Measurements from ENCODE around the gene TFR2.

Gene TFR2

DNA sequence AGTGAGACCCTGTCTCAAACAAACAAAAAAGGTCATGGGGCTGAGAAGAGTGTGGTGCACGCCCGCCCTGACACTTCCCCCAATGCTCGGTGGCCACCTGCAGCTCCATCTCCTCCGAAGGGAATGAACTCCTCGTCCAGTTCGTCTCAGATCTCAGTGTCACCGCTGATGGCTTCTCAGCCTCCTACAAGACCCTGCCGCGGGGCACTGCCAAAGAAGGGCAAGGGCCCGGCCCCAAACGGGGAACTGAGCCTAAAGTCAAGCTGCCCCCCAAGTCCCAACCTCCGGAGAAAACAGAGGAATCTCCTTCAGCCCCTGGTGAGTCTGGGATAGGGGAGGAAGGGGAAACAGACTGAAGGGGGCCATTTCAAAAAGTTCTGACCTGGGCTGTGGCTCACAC is 35.0 kb downstream of the TFR2 start:
- H3K27ac ChIP-seq (ENCODE audit: low read depth, low read length, severe bottlenecking), result no peak overlapping the region
- H3K4me1 ChIP-seq (ENCODE audit: control insufficient read depth, insufficient read depth, low read length, poor library complexity, severe bottlenecking), result peaks cover 19% of the 10 kb centered on the region
- H3K36me3 ChIP-seq (ENCODE audit: control insufficient read depth, insufficient read depth, low read length), result peaks cover 7% of the 10 kb centered on the region
- 81 to 89% methylated on average over 7 to 10 of the region's 12 CpGs for WGBS, 2 experiments (ENCODE audit: insufficient coverage in 2 of 2)
- no peaks in the 10 kb centered on the region for H3K9me3 ChIP-seq (ENCODE audit: control insufficient read depth, low read length)
- H3K4me3 ChIP-seq (ENCODE audit: extremely low read depth, insufficient read depth, low read length, poor library complexity, severe bottlenecking), result no peak overlapping the region

DNA sequence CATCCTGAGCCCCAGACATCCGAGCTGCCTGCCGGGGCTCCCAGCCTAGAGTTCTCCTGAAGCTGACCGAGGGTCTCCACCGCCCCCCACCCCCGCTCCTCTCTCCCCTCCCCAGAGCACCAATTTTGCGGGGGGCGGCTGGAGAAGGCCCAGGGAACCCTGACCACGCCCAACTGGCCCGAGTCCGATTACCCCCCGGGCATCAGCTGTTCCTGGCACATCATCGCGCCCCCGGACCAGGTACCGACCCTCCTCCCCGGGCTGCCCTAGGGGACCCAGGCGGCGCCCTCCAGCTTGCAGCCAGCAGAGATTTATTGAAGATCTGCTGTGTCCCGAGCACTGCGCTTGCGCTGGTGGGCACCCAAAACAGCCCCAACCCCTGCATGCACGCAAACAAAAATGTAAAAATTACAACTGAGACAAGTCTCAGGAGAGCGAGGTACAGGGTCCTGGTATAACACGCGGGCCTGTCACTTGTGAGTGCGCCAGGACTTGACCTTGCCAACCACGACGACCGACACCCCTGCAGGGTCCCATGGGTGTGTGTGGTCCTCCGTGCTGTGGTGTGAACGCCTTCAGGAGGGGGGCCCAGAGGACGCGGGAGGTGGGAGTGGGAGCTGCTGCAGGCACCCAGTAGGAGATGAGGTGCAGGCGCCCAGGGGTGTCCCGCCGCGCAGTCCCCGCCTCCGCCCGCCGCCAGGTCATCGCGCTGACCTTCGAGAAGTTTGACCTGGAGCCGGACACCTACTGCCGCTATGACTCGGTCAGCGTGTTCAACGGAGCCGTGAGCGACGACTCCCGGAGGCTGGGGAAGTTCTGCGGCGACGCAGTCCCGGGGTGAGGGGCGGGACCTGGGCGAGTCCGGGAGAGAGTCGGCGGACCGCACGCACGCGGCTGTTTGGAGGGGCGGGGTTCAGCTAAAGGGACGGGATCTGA is 36.1 kb downstream of the TFR2 start:
- Histone ChIP-seq H3K4me1 (ENCODE audit: control insufficient read depth, insufficient read depth, low read length, poor library complexity, severe bottlenecking) (peaks cover 19% of the 10 kb centered on the region), H3K9me3 (ENCODE audit: control insufficient read depth, low read length) (no peaks in the 10 kb centered on the region), H3K36me3 (ENCODE audit: control insufficient read depth, insufficient read depth, low read length) (peaks cover 7% of the 10 kb centered on the region), H3K4me3 (ENCODE audit: extremely low read depth, insufficient read depth, low read length, poor library complexity, severe bottlenecking) (peak overlapping the region; percentile 53), H3K27ac (ENCODE audit: low read depth, low read length, severe bottlenecking) (no peak overlapping the region)
- 6 to 7% methylated on average over 58 to 59 of the region's 68 CpGs for WGBS, 2 experiments (ENCODE audit: insufficient coverage in 2 of 2)

DNA sequence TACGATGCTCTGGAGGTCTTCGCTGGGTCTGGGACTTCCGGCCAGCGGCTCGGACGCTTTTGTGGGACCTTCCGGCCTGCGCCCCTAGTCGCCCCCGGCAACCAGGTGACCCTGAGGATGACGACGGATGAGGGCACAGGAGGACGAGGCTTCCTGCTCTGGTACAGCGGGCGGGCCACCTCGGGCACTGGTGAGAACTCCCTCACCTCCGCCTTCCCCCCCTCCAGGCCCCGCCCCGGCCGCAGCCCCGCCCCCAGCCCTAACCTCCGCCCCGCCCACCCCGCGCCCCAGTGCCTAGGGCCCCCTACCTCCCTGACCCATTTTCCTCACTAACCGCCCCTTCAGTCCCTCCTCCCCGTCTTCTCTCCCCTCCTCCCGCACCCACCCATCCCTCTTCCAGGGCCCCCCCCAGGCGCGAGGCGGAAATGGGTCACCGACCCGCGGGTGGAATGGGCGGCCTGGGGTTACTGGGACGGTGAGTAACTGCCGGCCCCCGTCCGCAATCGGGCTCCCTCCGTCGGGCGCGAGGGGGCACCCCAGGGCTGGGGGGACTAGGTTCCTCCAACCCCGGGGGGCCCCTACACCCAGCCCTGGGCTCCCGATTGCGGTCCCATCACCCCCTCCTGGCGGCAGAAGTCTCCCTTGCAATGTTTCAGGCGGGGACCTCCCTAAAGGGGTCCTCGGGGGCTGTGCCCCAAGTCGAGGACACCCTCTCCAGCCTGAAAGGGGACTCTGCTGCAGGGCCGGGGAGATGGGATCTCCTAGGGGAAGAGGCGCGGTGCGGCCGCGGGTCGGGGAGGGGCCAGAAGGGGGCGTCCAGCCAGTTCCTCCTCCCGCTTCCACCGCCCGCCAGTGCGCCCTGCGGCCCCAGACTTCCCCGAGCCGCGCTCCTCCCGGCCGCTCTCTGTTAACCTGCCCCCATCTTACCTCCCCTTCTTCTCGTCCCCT is 37.0 kb downstream of the TFR2 start:
- Histone ChIP-seq H3K9me3 (ENCODE audit: control insufficient read depth, low read length) (no peaks in the 10 kb centered on the region), H3K4me1 (ENCODE audit: control insufficient read depth, insufficient read depth, low read length, poor library complexity, severe bottlenecking) (peaks cover 21% of the 10 kb centered on the region), H3K36me3 (ENCODE audit: control insufficient read depth, insufficient read depth, low read length) (peaks cover 7% of the 10 kb centered on the region), H3K27ac (ENCODE audit: low read depth, low read length, severe bottlenecking) (peak overlapping the region; percentile 88), H3K4me3 (ENCODE audit: extremely low read depth, insufficient read depth, low read length, poor library complexity, severe bottlenecking) (peak overlapping the region; percentile 53)
- 1% methylated on average over 26 of the region's 70 CpGs for WGBS, 2 experiments (ENCODE audit: insufficient coverage in 2 of 2)

DNA sequence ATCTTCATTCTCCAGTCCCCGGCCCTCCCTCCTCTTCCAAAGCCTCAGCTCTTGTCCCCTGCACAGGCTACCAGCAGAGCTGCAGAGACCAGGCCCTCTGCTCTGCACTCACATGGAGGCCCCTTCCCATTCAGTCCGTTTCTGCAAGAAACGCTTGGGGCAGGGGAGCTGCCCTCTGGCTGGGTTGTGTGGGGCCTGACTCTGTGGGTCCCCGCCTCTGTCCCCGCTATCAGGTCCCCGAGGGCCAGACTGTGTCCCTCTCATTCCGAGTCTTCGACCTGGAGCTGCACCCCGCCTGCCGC is 37.7 kb downstream of the TFR2 start:
- 9 to 10% methylated on average over 10 of the region's 10 CpGs for WGBS, 2 experiments (ENCODE audit: insufficient coverage in 2 of 2)
- Histone ChIP-seq H3K4me3 (ENCODE audit: extremely low read depth, insufficient read depth, low read length, poor library complexity, severe bottlenecking) (peak overlapping the region; percentile 53), H3K36me3 (ENCODE audit: control insufficient read depth, insufficient read depth, low read length) (peaks cover 7% of the 10 kb centered on the region), H3K9me3 (ENCODE audit: control insufficient read depth, low read length) (no peaks in the 10 kb centered on the region), H3K4me1 (ENCODE audit: control insufficient read depth, insufficient read depth, low read length, poor library complexity, severe bottlenecking) (peaks cover 21% of the 10 kb centered on the region), H3K27ac (ENCODE audit: low read depth, low read length, severe bottlenecking) (peak overlapping the region; percentile 88)

DNA sequence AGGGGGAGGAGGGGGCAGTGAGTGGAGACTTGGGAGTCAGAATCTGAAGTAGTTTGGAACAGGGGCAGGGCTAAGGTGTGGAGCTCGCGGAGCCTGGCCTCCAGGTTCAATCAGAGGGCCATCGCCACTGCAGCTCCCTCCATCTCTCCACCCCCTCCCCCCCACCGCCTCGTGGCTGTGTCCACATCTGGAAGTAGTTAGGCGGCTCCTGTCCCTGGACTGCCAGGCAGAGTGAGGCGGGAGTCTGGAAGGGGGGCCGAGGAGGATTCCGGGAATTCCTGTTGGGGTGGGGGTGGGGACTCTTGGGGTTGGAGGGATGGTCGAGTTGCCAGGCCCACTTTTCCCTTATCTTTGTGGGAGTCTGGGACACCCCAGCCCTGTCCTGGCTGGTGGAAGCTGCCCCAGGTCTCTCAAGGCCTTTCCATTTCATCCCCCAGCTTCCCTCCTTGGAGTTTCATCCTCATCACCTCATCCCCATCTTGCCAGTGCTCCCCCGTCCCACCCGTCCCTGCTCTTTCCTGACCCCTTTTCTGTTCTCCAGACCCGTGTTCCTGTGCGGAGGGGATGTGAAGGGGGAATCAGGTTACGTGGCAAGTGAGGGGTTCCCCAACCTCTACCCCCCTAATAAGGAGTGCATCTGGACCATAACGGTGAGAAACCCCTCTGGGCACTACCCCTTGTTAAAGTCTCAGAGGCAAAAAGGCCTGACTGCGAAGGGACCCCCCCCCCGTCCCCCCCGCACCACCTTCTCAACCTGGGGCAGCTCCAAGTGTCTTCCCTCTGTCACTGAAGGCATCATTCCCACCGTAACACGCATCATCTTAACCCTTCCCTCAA is 38.2 kb downstream of the TFR2 start:
- H3K9me3 ChIP-seq (ENCODE audit: control insufficient read depth, low read length), result no peaks in the 10 kb centered on the region
- peak overlapping the region; percentile 53 for H3K4me3 ChIP-seq (ENCODE audit: extremely low read depth, insufficient read depth, low read length, poor library complexity, severe bottlenecking)
- H3K36me3 ChIP-seq (ENCODE audit: control insufficient read depth, insufficient read depth, low read length), result peaks cover 7% of the 10 kb centered on the region
- H3K4me1 ChIP-seq (ENCODE audit: control insufficient read depth, insufficient read depth, low read length, poor library complexity, severe bottlenecking), result peaks cover 21% of the 10 kb centered on the region
- 18% methylated on average over 4 to 6 of the region's 21 CpGs for WGBS, 2 experiments (ENCODE audit: insufficient coverage in 2 of 2)
- H3K27ac ChIP-seq (ENCODE audit: low read depth, low read length, severe bottlenecking), result peak overlapping the region; percentile 88

DNA sequence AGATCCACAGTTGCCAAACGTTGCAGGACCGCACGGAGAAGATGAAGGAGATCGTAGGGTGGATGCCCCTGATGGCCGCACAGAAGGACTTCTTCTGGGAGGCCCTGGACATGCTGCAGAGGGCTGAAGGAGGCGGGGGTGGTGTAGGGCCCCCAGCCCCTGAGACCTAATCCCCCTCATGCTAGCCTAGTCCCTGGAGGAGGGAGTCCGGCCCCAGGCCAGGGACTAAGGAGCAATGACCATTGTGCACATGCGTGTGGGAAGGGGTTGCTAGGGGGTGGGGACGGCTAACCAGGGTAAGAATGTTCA is 40.7 kb downstream of the TFR2 start:
- H3K36me3 ChIP-seq (ENCODE audit: control insufficient read depth, insufficient read depth, low read length), result no peaks in the 10 kb centered on the region
- H3K4me1 ChIP-seq (ENCODE audit: control insufficient read depth, insufficient read depth, low read length, poor library complexity, severe bottlenecking), result peaks cover 21% of the 10 kb centered on the region
- no peaks in the 10 kb centered on the region for H3K9me3 ChIP-seq (ENCODE audit: control insufficient read depth, low read length)
- 89 to 92% methylated on average over 7 to 9 of the region's 9 CpGs for WGBS, 2 experiments (ENCODE audit: insufficient coverage in 2 of 2)
- H3K27ac ChIP-seq (ENCODE audit: low read depth, low read length, severe bottlenecking), result no peak overlapping the region
- no peak overlapping the region for H3K4me3 ChIP-seq (ENCODE audit: extremely low read depth, insufficient read depth, low read length, poor library complexity, severe bottlenecking)

DNA sequence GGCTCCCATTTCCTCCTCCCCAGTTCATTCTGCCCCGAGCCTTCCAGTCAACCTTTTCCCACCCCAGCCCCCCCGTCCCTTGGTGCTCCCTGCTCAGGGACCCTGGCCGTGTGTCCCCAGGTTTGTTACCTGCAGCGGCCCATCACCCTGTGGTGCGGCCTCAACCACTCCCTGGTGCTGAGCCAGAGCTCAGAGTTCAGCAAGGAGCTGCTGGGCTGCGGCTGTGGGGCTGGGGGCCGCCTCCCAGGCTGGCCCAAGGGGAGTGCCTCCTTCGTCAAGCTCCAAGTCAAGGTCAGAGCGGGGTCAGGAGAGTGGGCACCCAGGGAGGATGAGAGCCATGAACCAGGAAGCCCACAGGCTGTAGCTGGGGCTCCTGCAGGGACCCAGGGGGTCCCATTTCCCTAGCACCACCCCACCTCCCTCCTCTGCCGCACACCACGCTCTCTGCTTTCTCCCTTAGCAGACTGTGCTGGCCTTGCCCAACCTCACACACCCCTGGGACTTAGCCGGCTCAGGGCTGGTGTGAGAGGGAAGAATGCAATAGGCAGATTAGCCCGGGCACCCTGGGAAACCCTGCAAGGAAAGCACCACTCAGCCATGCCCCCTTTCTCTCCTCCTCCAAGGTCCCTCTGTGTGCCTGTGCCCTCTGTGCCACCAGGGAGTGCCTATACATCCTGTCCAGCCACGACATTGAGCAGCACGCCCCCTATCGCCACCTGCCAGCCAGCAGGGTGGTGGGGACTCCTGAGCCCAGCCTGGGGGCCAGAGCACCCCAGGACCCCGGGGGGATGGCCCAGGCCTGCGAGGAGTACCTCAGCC is 41.2 kb downstream of the TFR2 start:
- no peaks in the 10 kb centered on the region for H3K9me3 ChIP-seq (ENCODE audit: control insufficient read depth, low read length)
- 85 to 88% methylated on average over 7 to 15 of the region's 18 CpGs for WGBS, 2 experiments (ENCODE audit: insufficient coverage in 2 of 2)
- no peaks in the 10 kb centered on the region for H3K36me3 ChIP-seq (ENCODE audit: control insufficient read depth, insufficient read depth, low read length)
- H3K27ac ChIP-seq (ENCODE audit: low read depth, low read length, severe bottlenecking), result no peak overlapping the region
- no peak overlapping the region for H3K4me3 ChIP-seq (ENCODE audit: extremely low read depth, insufficient read depth, low read length, poor library complexity, severe bottlenecking)
- H3K4me1 ChIP-seq (ENCODE audit: control insufficient read depth, insufficient read depth, low read length, poor library complexity, severe bottlenecking), result peaks cover 21% of the 10 kb centered on the region

DNA sequence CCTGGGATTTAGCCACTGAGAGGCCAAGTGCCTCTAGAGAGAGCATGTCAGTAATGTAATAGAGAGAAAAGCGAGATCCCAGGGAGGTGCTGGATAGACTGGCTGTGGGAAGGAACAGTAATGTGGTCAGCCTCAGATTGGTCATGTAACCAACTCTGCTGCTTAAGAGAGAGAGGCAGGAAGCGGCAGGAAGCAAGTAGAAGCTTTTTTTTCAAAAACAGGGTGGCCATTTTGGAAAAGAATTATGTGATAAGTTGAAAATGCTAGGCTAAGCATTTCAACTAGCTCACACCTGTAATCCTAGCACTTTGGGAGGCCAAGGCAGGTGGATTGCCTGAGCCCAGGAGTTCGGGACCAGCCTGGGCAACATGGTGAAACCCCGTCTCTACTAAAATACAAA is 42.9 kb downstream of the TFR2 start:
- 89 to 97% methylated on average over 4 of the region's 4 CpGs for WGBS, 2 experiments (ENCODE audit: insufficient coverage in 2 of 2)
- Histone ChIP-seq H3K9me3 (ENCODE audit: control insufficient read depth, low read length) (no peaks in the 10 kb centered on the region), H3K4me1 (ENCODE audit: control insufficient read depth, insufficient read depth, low read length, poor library complexity, severe bottlenecking) (peaks cover 16% of the 10 kb centered on the region), H3K4me3 (ENCODE audit: extremely low read depth, insufficient read depth, low read length, poor library complexity, severe bottlenecking) (no peak overlapping the region), H3K36me3 (ENCODE audit: control insufficient read depth, insufficient read depth, low read length) (no peaks in the 10 kb centered on the region), H3K27ac (ENCODE audit: low read depth, low read length, severe bottlenecking) (no peak overlapping the region)

DNA sequence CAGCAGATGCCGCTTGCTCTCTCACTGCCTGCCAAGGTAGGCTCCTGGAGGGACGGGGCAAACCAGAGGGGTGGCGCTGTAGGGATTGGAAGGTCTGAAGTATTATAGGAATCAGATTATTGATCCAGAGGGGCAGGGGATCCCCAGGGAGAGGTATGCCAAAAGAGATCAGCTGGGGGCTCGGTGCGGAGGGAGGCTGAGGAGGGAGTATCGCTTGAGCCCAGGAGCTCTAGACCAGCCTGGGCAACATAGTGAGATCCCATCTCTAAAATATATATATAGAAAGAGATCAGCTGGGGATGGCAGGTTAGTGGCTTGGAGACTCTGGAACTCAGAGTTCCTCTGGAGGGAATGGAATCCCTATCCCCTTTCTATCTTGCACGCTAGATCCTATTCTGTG is 46.2 kb downstream of the TFR2 start:
- Histone ChIP-seq H3K4me1 (ENCODE audit: control insufficient read depth, insufficient read depth, low read length, poor library complexity, severe bottlenecking) (peaks cover 1% of the 10 kb centered on the region), H3K36me3 (ENCODE audit: control insufficient read depth, insufficient read depth, low read length) (no peaks in the 10 kb centered on the region), H3K9me3 (ENCODE audit: control insufficient read depth, low read length) (no peaks in the 10 kb centered on the region), H3K4me3 (ENCODE audit: extremely low read depth, insufficient read depth, low read length, poor library complexity, severe bottlenecking) (no peak overlapping the region), H3K27ac (ENCODE audit: low read depth, low read length, severe bottlenecking) (no peak overlapping the region)
- WGBS, 2 experiments (ENCODE audit: insufficient coverage in 2 of 2), result 86 to 100% methylated on average over 2 to 3 of the region's 7 CpGs

DNA sequence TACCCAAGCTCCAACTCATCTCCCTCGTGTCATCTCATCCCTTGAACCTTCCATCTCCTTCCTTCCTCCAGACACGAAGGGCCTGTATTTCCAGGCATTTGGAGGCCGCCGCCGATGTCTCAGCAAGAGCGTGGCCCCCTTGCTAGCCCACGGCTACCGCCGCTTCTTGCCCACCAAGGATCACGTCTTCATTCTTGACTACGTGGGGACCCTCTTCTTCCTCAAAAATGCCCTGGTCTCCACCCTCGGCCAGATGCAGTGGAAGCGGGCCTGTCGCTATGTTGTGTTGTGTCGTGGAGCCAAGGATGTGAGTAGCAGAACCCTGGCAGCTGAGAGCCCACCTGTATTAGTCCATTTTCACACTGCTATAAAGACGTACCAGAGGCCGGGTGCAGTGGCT is 49.8 kb downstream of the TFR2 start:
- Histone ChIP-seq H3K27ac (ENCODE audit: low read depth, low read length, severe bottlenecking) (no peak overlapping the region), H3K9me3 (ENCODE audit: control insufficient read depth, low read length) (no peaks in the 10 kb centered on the region), H3K36me3 (ENCODE audit: control insufficient read depth, insufficient read depth, low read length) (no peaks in the 10 kb centered on the region), H3K4me1 (ENCODE audit: control insufficient read depth, insufficient read depth, low read length, poor library complexity, severe bottlenecking) (no peaks in the 10 kb centered on the region), H3K4me3 (ENCODE audit: extremely low read depth, insufficient read depth, low read length, poor library complexity, severe bottlenecking) (no peak overlapping the region)
- 95 to 97% methylated on average over 14 to 17 of the region's 17 CpGs for WGBS, 2 experiments (ENCODE audit: insufficient coverage in 2 of 2)
